GM12874 (cell line): Measurements from ENCODE around the gene FAM53A.

Experiments used
- TF ChIP-seq, protein P1 (sequence below): IDR thresholded peaks from 2 replicates; pipeline ENCODE4 v1.5.1; 2011; ENCODE audit warnings: low read depth, mild to moderate bottlenecking, control low read depth, low read length, moderate library complexity; ENCODE audit not compliant: insufficient read depth

FAM53A gene

GRCh38 chr4:1614854-1615595 is 69.1 kb downstream of the FAM53A start:
- TF ChIP-seq, protein P1, sequence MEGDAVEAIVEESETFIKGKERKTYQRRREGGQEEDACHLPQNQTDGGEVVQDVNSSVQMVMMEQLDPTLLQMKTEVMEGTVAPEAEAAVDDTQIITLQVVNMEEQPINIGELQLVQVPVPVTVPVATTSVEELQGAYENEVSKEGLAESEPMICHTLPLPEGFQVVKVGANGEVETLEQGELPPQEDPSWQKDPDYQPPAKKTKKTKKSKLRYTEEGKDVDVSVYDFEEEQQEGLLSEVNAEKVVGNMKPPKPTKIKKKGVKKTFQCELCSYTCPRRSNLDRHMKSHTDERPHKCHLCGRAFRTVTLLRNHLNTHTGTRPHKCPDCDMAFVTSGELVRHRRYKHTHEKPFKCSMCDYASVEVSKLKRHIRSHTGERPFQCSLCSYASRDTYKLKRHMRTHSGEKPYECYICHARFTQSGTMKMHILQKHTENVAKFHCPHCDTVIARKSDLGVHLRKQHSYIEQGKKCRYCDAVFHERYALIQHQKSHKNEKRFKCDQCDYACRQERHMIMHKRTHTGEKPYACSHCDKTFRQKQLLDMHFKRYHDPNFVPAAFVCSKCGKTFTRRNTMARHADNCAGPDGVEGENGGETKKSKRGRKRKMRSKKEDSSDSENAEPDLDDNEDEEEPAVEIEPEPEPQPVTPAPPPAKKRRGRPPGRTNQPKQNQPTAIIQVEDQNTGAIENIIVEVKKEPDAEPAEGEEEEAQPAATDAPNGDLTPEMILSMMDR, result no peak

DNA sequence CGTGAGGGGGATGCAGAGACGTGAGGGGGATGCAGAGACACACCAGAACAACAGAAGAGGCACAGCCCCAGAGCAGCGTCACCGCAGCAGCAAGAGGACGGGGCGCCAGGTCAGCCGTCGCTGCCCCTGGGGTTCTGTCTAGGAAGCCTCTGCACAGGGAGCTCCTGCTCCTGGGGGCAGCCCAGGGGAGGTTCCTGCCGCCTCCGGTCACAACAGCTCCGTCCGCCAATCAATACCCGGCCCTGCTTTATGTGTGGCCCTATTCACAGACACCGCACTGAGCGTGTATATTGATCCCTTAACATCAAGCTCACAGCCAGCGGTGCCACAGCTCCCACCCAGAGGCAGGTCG is 69.6 kb downstream of the FAM53A start:
- TF ChIP-seq, protein P1, result no peak

DNA sequence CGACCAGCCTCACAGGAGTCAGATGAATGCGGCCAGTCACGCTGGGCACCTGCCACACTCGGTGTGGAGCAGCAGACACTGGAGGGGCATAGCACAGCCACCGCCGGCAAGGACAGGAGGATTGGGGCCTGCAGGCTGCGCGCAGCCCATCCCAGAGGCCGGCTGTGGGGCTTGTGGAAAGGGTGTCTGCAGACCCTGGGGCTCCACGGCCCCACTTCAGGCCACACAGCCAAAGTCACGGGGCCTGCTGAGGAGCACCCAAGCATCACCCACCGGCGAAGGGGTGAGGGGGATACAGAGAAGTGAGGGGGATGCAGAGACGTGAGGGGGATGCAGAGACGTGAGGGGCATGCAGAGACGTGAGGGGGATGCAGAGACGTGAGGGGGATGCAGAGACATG is 70.1 kb downstream of the FAM53A start:
- TF ChIP-seq, protein P1, result no peak

- TF ChIP-seq, protein P1, result no peak
Measured at GRCh38 chr4:1613099-1613495, 71.0 kb downstream of the FAM53A start.

- TF ChIP-seq, protein P1, result no peak
Measured at GRCh38 chr4:1612278-1613098, 71.6 kb downstream of the FAM53A start.

DNA sequence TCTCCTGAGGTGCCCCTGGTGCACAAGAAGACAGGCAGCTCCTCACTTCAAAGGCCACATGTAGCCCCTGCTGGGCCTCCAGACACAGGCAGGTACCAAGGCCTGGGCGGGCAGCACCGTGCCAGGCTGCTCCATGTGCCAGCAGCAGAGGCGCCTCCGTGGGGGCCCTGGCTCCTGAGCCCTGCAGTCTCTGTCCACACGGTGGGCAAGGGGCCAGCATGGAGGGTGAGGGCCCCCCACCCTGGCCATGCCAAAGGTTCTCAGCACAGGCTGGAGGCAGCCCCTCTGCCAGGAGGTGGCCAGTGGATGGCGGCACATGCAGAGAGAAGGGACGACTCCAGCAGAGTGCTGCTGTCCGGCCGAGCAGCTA is 72.6 kb downstream of the FAM53A start:
- TF ChIP-seq, protein P1, result no peak

GRCh38 chr4:1610791-1611500 is 73.2 kb downstream of the FAM53A start:
- TF ChIP-seq, protein P1, result no peak
